Measurements from ENCODE around the gene GRIK1. TPM values are rescaled to one million over a fixed set of nuclear protein-coding genes. Genes with fewer than 3 reads are reported as not detected.

GRIK1 gene
- total and polyA plus RNA-seq, 2 experiments from 2014 or later: not detected

GRCh38 chr21:29737186-29737585, 202.6 kb downstream of the GRIK1 start:
- H3K27ac ChIP-seq: no peak overlapping the region
- H3K79me2 ChIP-seq (ENCODE audit: insufficient read depth): no peaks in the 10 kb centered on the region
- no peak overlapping the region for H3K4me2 ChIP-seq (ENCODE audit: unreplicated experiment)
- WGBS, 2 experiments (ENCODE audit: low coverage in 1 of 2, low lambda C conversion rate in 2 of 2, missing lambda C conversion rate in 2 of 2): 8% methylated on average over 5 of the region's 5 CpGs
- TF ChIP-seq EZH2phosphoT487 (IDR thresholded peaks at IDR 0.05; ENCODE audit: insufficient read depth, low read depth) (no peak), EZH2 (IDR thresholded peaks at IDR 0.05; ENCODE audit: insufficient read depth, poor library complexity, severe bottlenecking) (no peak)
- no peaks in the 10 kb centered on the region for H3F3A ChIP-seq (ENCODE audit: insufficient read depth)
- no peak overlapping the region for H3K9ac ChIP-seq
- no peaks in the 10 kb centered on the region for H3K9me3 ChIP-seq (ENCODE audit: low read depth)
- no peak overlapping the region for H2AFZ ChIP-seq
- H3K36me3 ChIP-seq (ENCODE audit: low read depth): no peaks in the 10 kb centered on the region
- H3K4me1 ChIP-seq (ENCODE audit: insufficient read depth): no peaks in the 10 kb centered on the region
- no peaks in the 10 kb centered on the region for H4K20me1 ChIP-seq (ENCODE audit: insufficient read depth)
- H3K4me3 ChIP-seq: no peak overlapping the region
- no peak for DNase-seq
- in situ Hi-C loops (cut with MboI): loop anchor here (10.0 kb wide), 1 partner anchor 58 kb away; no protein-coding TSS in a partner anchor
- H3K27me3 ChIP-seq (replicated peaks; ENCODE audit: insufficient read depth): no peaks in the 10 kb centered on the region; the same call in none of the 2 replicates
- H3K9me2 ChIP-seq (ENCODE audit: insufficient read depth): no peaks in the 10 kb centered on the region

- H3K4me3 ChIP-seq: no peak overlapping the region
- no peaks in the 10 kb centered on the region for H4K20me1 ChIP-seq (ENCODE audit: insufficient read depth)
- no peaks in the 10 kb centered on the region for H3K36me3 ChIP-seq (ENCODE audit: low read depth)
- no peaks in the 10 kb centered on the region for H3K9me3 ChIP-seq (ENCODE audit: low read depth)
- 50 to 53% methylated on average over 1 of the region's 1 CpG for WGBS, 2 experiments (ENCODE audit: low coverage in 1 of 2, low lambda C conversion rate in 2 of 2, missing lambda C conversion rate in 2 of 2)
- H2AFZ ChIP-seq: no peak overlapping the region
- DNase-seq: no peak
- H3K79me2 ChIP-seq (ENCODE audit: insufficient read depth): no peaks in the 10 kb centered on the region
- H3K9ac ChIP-seq: no peak overlapping the region
- H3F3A ChIP-seq (ENCODE audit: insufficient read depth): no peaks in the 10 kb centered on the region
- TF ChIP-seq EZH2phosphoT487 (IDR thresholded peaks at IDR 0.05; ENCODE audit: insufficient read depth, low read depth): no peak
- TF ChIP-seq EZH2 (IDR thresholded peaks at IDR 0.05; ENCODE audit: insufficient read depth, poor library complexity, severe bottlenecking): no peak
- no peaks in the 10 kb centered on the region for H3K4me1 ChIP-seq (ENCODE audit: insufficient read depth)
- no peaks in the 10 kb centered on the region for H3K9me2 ChIP-seq (ENCODE audit: insufficient read depth)
- H3K27ac ChIP-seq: no peak overlapping the region
- H3K27me3 ChIP-seq (replicated peaks; ENCODE audit: insufficient read depth): no peaks in the 10 kb centered on the region; the same call in 1 of the 2 replicates
- no peak overlapping the region for H3K4me2 ChIP-seq (ENCODE audit: unreplicated experiment)
- in situ Hi-C loops (cut with MboI): loop anchor here (10.0 kb wide), 1 partner anchor 65 kb away; no protein-coding TSS in a partner anchor
Observed at GRCh38 chr21:29730281-29730680, 209.5 kb downstream of the GRIK1 start.

- H3K36me3 ChIP-seq (ENCODE audit: low read depth): no peaks in the 10 kb centered on the region
- H3F3A ChIP-seq (ENCODE audit: insufficient read depth): no peaks in the 10 kb centered on the region
- no peak overlapping the region for H3K27ac ChIP-seq
- no peaks in the 10 kb centered on the region for H3K79me2 ChIP-seq (ENCODE audit: insufficient read depth)
- H3K4me1 ChIP-seq (ENCODE audit: insufficient read depth): no peaks in the 10 kb centered on the region
- no peak overlapping the region for H3K9ac ChIP-seq
- no peak overlapping the region for H3K4me3 ChIP-seq
- in situ Hi-C loops (cut with MboI): no loop called here
- H3K27me3 ChIP-seq (replicated peaks; ENCODE audit: insufficient read depth): no peaks in the 10 kb centered on the region; the same call in 1 of the 2 replicates
- H3K9me2 ChIP-seq (ENCODE audit: insufficient read depth): no peaks in the 10 kb centered on the region
- H4K20me1 ChIP-seq (ENCODE audit: insufficient read depth): no peaks in the 10 kb centered on the region
- H2AFZ ChIP-seq: no peak overlapping the region
- TF ChIP-seq EZH2 (IDR thresholded peaks at IDR 0.05; ENCODE audit: insufficient read depth, poor library complexity, severe bottlenecking) (no peak), EZH2phosphoT487 (IDR thresholded peaks at IDR 0.05; ENCODE audit: insufficient read depth, low read depth) (no peak)
- H3K9me3 ChIP-seq (ENCODE audit: low read depth): no peaks in the 10 kb centered on the region
- DNase-seq: no peak
- no peak overlapping the region for H3K4me2 ChIP-seq (ENCODE audit: unreplicated experiment)
Observed at GRCh38 chr21:29726044-29726443, 213.8 kb downstream of the GRIK1 start.

DNA sequence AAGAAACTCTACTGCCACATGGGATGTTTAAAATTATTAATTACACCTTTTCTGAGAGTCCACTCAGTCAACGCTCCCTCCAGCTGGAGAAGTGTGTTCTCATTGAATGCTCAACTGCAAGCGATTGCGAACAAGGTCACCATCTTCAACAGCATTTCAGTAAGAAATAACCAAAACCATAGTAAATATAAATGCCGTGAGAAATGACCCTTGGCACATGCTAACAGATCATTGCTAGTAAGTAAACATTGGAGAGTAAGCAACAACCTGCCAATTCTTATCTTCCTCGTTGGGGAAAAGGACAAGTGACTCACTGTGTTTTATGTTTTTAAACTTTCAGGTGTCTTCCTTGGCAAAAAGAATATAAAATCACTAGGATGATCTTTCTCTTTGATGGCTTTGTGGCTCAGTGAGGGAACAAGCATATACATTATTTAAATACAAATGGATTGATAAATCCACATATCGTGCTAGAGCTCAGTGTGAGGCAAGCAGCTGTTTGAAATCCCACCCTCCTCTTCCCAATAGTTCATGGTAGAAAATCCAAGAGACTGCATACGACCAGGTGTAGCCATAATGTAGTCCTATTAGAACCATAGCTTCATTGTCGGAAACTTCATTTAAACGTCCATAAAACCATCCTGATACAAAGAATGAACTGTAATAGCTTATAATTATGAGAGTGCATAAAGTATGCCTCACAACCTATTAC, 214.6 kb downstream of the GRIK1 start:
- Histone ChIP-seq H3K4me1 (ENCODE audit: insufficient read depth) (no peaks in the 10 kb centered on the region), H2AFZ (no peak overlapping the region), H3K9me3 (ENCODE audit: low read depth) (no peaks in the 10 kb centered on the region), H3K27me3 (replicated peaks; ENCODE audit: insufficient read depth) (no peaks in the 10 kb centered on the region), H3F3A (ENCODE audit: insufficient read depth) (no peaks in the 10 kb centered on the region), H3K36me3 (ENCODE audit: low read depth) (no peaks in the 10 kb centered on the region), H3K27ac (no peak overlapping the region), H3K9me2 (ENCODE audit: insufficient read depth) (no peaks in the 10 kb centered on the region), H4K20me1 (ENCODE audit: insufficient read depth) (no peaks in the 10 kb centered on the region), H3K9ac (no peak overlapping the region), H3K4me2 (ENCODE audit: unreplicated experiment) (no peak overlapping the region), H3K79me2 (ENCODE audit: insufficient read depth) (no peaks in the 10 kb centered on the region), H3K4me3 (no peak overlapping the region)
- in situ Hi-C loops (cut with MboI): no loop called here
- no peak for TF ChIP-seq EZH2 (IDR thresholded peaks at IDR 0.05; ENCODE audit: insufficient read depth, poor library complexity, severe bottlenecking)
- TF ChIP-seq EZH2phosphoT487 (IDR thresholded peaks at IDR 0.05; ENCODE audit: insufficient read depth, low read depth): no peak
- DNase-seq: no peak
- WGBS, 2 experiments (ENCODE audit: low coverage in 1 of 2, low lambda C conversion rate in 2 of 2, missing lambda C conversion rate in 2 of 2): 70 to 72% methylated on average over 9 of the region's 9 CpGs
